HG02885 (cell line): Measurements from ENCODE around the gene AP3D1.

Experiments used
- ATAC-seq: cut with Tn5 transposase; IDR thresholded peaks from one replicate; pipeline ENCODE4 v1.9.1; 2021; ENCODE audit warnings: mild to moderate bottlenecking; ENCODE audit not compliant: unreplicated experiment, poor library complexity

AP3D1 gene

DNA sequence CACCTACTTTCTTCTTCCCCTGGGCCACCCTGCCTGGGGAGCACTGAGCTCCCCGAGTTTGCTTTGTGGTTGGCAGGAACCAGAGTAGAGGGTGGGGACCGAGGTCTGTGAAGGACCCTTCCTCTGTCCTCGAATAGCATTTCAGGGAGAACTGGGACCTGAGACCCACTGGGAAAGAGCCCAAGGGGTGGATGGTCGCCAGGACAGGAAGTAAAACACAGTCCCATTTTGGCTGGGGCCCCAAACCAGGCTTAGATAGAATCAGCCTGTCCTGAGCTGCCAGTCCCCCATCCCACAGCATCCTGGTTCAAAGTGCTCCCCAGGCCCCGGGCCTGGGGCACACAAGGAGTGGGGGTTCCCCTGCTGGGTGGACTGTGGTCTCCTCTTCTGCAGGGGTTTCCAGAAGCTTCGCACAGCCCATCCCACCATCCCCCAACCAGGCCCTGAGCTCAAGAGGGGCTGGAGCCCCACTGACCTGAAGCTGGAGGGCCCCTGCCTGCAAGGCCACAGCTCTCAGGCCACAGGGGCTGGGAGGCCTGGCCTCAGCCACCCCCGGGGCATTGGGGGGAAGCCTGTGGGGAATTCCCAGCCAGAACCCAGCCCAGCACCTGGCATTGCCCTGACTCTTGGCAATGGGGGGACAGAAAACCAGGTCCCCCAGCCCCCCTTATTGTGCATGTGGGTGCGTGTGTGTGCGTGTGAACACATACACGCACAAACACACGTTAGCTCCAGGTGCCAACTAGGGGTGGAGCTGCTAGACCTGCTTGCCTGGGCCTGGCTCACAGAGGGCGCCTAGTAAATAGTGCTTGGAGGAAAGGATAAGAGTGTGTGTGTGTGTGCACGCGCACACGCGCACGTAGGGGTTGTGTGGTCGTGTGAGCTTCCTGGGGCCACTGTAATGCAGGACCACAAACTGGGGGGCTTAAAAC lies 99.3 kb downstream of the AP3D1 start:
- ATAC-seq = no peak

GRCh38 chr19:2050991-2051772 lies 100.2 kb downstream of the AP3D1 start, which contains the start of gene MKNK2:
Gene MKNK2, minus strand, starts transcription at chr19:2051244. Its CDS starts 393 bp downstream, at chr19:2050851.
- peak; percentile 67 for ATAC-seq
